Measurements from ENCODE around the gene EHBP1L1.

DNA sequence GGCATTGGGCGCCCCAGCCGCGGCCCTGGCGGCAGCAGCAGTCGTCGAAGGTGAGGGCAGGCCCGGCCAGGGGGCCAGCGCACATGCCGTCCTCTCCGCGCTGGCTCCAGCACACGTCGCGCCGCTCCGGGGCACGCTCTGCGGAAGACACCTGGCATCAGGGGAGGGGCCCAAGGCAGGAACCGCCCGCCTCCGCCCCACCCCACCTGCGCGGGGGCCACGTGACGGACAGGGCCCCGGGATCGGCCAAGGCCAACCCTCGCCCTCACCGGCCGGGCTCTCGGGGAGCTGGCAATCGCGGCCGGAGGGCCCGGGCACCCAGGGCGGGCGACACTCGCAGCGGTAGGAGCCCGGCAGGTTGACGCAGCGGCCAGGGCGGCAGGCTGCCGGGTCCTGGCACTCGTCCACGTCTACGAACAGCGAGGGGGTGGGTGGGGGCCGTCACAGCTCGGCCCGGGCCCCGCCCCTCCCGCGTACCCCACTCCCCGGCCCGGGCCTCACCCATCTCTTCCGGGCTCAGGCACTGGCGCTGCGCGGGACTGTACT lies 36.0 kb upstream of the EHBP1L1 start:
- TF ChIP-seq, protein P1, sequence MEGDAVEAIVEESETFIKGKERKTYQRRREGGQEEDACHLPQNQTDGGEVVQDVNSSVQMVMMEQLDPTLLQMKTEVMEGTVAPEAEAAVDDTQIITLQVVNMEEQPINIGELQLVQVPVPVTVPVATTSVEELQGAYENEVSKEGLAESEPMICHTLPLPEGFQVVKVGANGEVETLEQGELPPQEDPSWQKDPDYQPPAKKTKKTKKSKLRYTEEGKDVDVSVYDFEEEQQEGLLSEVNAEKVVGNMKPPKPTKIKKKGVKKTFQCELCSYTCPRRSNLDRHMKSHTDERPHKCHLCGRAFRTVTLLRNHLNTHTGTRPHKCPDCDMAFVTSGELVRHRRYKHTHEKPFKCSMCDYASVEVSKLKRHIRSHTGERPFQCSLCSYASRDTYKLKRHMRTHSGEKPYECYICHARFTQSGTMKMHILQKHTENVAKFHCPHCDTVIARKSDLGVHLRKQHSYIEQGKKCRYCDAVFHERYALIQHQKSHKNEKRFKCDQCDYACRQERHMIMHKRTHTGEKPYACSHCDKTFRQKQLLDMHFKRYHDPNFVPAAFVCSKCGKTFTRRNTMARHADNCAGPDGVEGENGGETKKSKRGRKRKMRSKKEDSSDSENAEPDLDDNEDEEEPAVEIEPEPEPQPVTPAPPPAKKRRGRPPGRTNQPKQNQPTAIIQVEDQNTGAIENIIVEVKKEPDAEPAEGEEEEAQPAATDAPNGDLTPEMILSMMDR (IDR thresholded peaks at IDR 0.05; ENCODE audit: poor library complexity, severe bottlenecking): no peak
- TF ChIP-seq RAD21 (conservative IDR thresholded peaks at IDR 0.05): no peak
- no peak for TF ChIP-seq EP300 (conservative IDR thresholded peaks at IDR 0.05; ENCODE audit: poor library complexity, severe bottlenecking)

Measured in neural cell (in vitro differentiated cells).